Gastroesophageal sphincter (tissue), 4 donors: ENCODE data around the gene PGP. TPM values are rescaled to one million over a fixed set of nuclear protein-coding genes. Genes with fewer than 3 reads are reported as not detected.

Experiments used
- ATAC-seq: fragments of 150-250 bp; one replicate; pipeline ENCODE4 v1.9.1; 2016; ENCODE audit warnings: mild to moderate bottlenecking, moderate library complexity
- H3K27ac ChIP-seq, 4 donors: fragments of 200-600 bp; sonication (generic) in 3 of 4; 1 replicate in 3 of 4; 2 replicates in 1 of 4; pipeline ENCODE4 v1.5.1; 2016 to 2019
- H3K27me3 ChIP-seq: fragments of 200-600 bp; sonication (generic); one replicate; pipeline ENCODE4 v1.5.1; 2019
- H3K36me3 ChIP-seq, 2 donors: fragments of 200-600 bp; sonication (generic); one replicate each; pipeline ENCODE4 v1.5.1; 2019; ENCODE audit warnings: control low read depth in 1 of 2
- H3K4me1 ChIP-seq, 3 donors: fragments of 200-600 bp; sonication (generic); 1 replicate in 2 of 3; 2 replicates in 1 of 3; pipeline ENCODE4 v1.5.1; 2016 to 2019; ENCODE audit warnings: control low read depth in 2 of 3
- H3K4me3 ChIP-seq, 2 donors: fragments of 200-600 bp; sonication (generic); one replicate each; pipeline ENCODE4 v1.5.1; 2019; ENCODE audit warnings: mild to moderate bottlenecking in 1 of 2, moderate library complexity in 1 of 2
- H3K9me3 ChIP-seq, 3 donors: fragments of 200-600 bp; sonication (generic); one replicate each; pipeline ENCODE4 v1.5.1; 2017 to 2019; ENCODE audit warnings: control low read depth in 2 of 3
- CTCF ChIP-seq, 4 experiments: fragments of 200-600 bp in 2 of 4; fragments of 450-650 bp in 2 of 4; sonication (generic) in 1 of 4; IDR thresholded peaks; one replicate each; pipeline ENCODE4 v1.5.1; 2017 to 2019; ENCODE audit warnings: antibody characterized with exemption in 4 of 4, mild to moderate bottlenecking in 2 of 4, moderate library complexity in 2 of 4
- EP300 ChIP-seq: sonication (generic); formaldehyde crosslinking; IDR thresholded peaks from one replicate; pipeline ENCODE4 v1.6.1; 2017; ENCODE audit warnings: antibody characterized with exemption, mild to moderate bottlenecking
- POLR2A ChIP-seq, 2 donors: fragments of 450-650 bp; IDR thresholded peaks; one replicate each; pipeline ENCODE4 v1.6.1; 2017; ENCODE audit warnings: antibody characterized with exemption in 2 of 2, mild to moderate bottlenecking in 2 of 2, moderate library complexity in 1 of 2
- POLR2AphosphoS5 ChIP-seq: sonication (generic); formaldehyde crosslinking; IDR thresholded peaks from one replicate; pipeline ENCODE4 v1.6.1; 2017; ENCODE audit warnings: antibody characterized with exemption
- WGBS, 2 donors: methylation state at CpG; one replicate each; pipeline ENCODE4 v1.1.5; 2018; ENCODE audit warnings: low coverage in 1 of 2; 5-methylcytosine and 5-hydroxymethylcytosine counted together
- total RNA-seq, 4 donors: library from RNA; depleted of rRNA; stranded (reverse); fragments of >200 nt; gene quantifications; one replicate each; pipeline ENCODE4 v1.1.0, GENCODE V29; 2016

The PGP gene
- total RNA-seq, 4 donors from 2014 or later: 7.6 to 17.3 (median 12.5) TPM

- H3K4me1 ChIP-seq: peaks cover 0 to 1% (median 0%) of the 10 kb centered on the region in 3 donors
- H3K36me3 ChIP-seq: no peaks in the 10 kb centered on the region
- H3K27ac ChIP-seq: no peak overlapping the region
- TF ChIP-seq POLR2A (IDR thresholded peaks at IDR 0.05) (no peak), POLR2AphosphoS5 (no peak), EP300 (no peak), CTCF (IDR thresholded peaks at IDR 0.05) (no peak)
- H3K27me3 ChIP-seq: peaks cover 6% of the 10 kb centered on the region
- H3K4me3 ChIP-seq: no peak overlapping the region
- H3K9me3 ChIP-seq: no peaks in the 10 kb centered on the region
- no peak for ATAC-seq
- no CpG with 5 or more reads among the region's 30 CpGs for WGBS, 2 donors
Observed at GRCh38 chr16:2183671-2184070, 31.0 kb downstream of the PGP start.

GRCh38 chr16:2181952-2182351 is 32.7 kb downstream of the PGP start:
- Histone ChIP-seq H3K4me1 (peaks cover 0 to 6% (median 0%) of the 10 kb centered on the region in 3 donors), H3K36me3 (peaks cover 0 to 14% of the 10 kb centered on the region in 2 donors), H3K27ac (no peak overlapping the region), H3K27me3 (peaks cover 12% of the 10 kb centered on the region), H3K4me3 (no peak overlapping the region), H3K9me3 (no peaks in the 10 kb centered on the region)
- WGBS, 2 donors: 82 to 92% methylated on average over 3 to 7 of the region's 20 CpGs
- no peak for ATAC-seq
- no peak for TF ChIP-seq POLR2A (IDR thresholded peaks at IDR 0.05)
- TF ChIP-seq POLR2AphosphoS5: no peak
- TF ChIP-seq EP300: no peak
- TF ChIP-seq CTCF (IDR thresholded peaks at IDR 0.05): no peak

- peaks cover 12% of the 10 kb centered on the region for H3K27me3 ChIP-seq
- TF ChIP-seq POLR2A (IDR thresholded peaks at IDR 0.05) (no peak), POLR2AphosphoS5 (no peak), CTCF (IDR thresholded peaks at IDR 0.05) (no peak), EP300 (no peak)
- peaks cover 0 to 21% of the 10 kb centered on the region in 2 donors for H3K36me3 ChIP-seq
- H3K4me3 ChIP-seq: no peak overlapping the region
- ATAC-seq: no peak
- peaks cover 0 to 6% (median 0%) of the 10 kb centered on the region in 3 donors for H3K4me1 ChIP-seq
- H3K27ac ChIP-seq: no peak overlapping the region
- no CpG with 5 or more reads among the region's 46 CpGs for WGBS, 2 donors
- no peaks in the 10 kb centered on the region for H3K9me3 ChIP-seq
Observed at GRCh38 chr16:2180962-2181923, 33.4 kb downstream of the PGP start.

GRCh38 chr16:2180461-2180860 is 34.2 kb downstream of the PGP start:
- no CpG with 5 or more reads among the region's 43 CpGs for WGBS, 2 donors

More at GRCh38 chr16:2180461-2180860, 34.2 kb downstream of the PGP start:
- Histone ChIP-seq H3K27me3 (peaks cover 12% of the 10 kb centered on the region), H3K4me1 (peaks cover 0 to 6% (median 0%) of the 10 kb centered on the region in 3 donors), H3K9me3 (no peaks in the 10 kb centered on the region), H3K4me3 (no peak overlapping the region), H3K27ac (no peak overlapping the region), H3K36me3 (peaks cover 0 to 29% of the 10 kb centered on the region in 2 donors)
- ATAC-seq: no peak
- TF ChIP-seq EP300 (no peak), CTCF (IDR thresholded peaks at IDR 0.05) (no peak), POLR2A (IDR thresholded peaks at IDR 0.05) (no peak), POLR2AphosphoS5 (no peak)
